Sigmoid colon (tissue), 7 donors: ENCODE results near the gene PFKFB1. TPM values are rescaled to one million over a fixed set of nuclear protein-coding genes. Genes with fewer than 3 reads are reported as not detected.

Experiments used
- DNase-seq: peaks from one replicate; pipeline ENCODE4 v3.0.0-alpha.2; 2019
- H3K27ac ChIP-seq, 4 donors: fragments of 200-600 bp; sonication (generic); one replicate each; pipeline ENCODE4 v1.5.1; 2016 to 2019; ENCODE audit warnings: mild to moderate bottlenecking in 1 of 4
- H3K27me3 ChIP-seq, 3 donors: fragments of 200-600 bp; sonication (generic); one replicate each; pipeline ENCODE4 v1.5.1; 2019; ENCODE audit warnings: mild to moderate bottlenecking in 1 of 3
- H3K36me3 ChIP-seq, 4 donors: fragments of 200-600 bp; sonication (generic); one replicate each; pipeline ENCODE4 v1.5.1; 2016 to 2019
- H3K4me1 ChIP-seq, 4 donors: fragments of 200-600 bp; sonication (generic); one replicate each; pipeline ENCODE4 v1.5.1; 2017 to 2019
- H3K4me3 ChIP-seq, 4 donors: fragments of 200-600 bp; sonication (generic); one replicate each; pipeline ENCODE4 v1.5.1; 2017 to 2019; ENCODE audit warnings: mild to moderate bottlenecking in 2 of 4, moderate library complexity in 1 of 4
- H3K9me3 ChIP-seq, 4 donors: fragments of 200-600 bp in 3 of 4; sonication (generic) in 3 of 4; one replicate each; pipeline versions ENCODE4 v1.5.1 to v1.6.1; 2013 to 2019
- CTCF ChIP-seq, 4 experiments: fragments of 450-650 bp in 3 of 4; fragments of 200-600 bp in 1 of 4; IDR thresholded peaks; one replicate each; pipeline ENCODE4 v1.5.1; 2016 to 2019; ENCODE audit warnings: antibody characterized with exemption in 4 of 4, mild to moderate bottlenecking in 3 of 4, moderate library complexity in 2 of 4
- EP300 ChIP-seq, 4 donors: sonication (generic); formaldehyde crosslinking; IDR thresholded peaks; one replicate each; pipeline ENCODE4 v1.6.1; 2017; ENCODE audit warnings: antibody characterized with exemption in 4 of 4
- POLR2A ChIP-seq, 2 donors: fragments of 450-650 bp; IDR thresholded peaks; one replicate each; pipeline ENCODE4 v1.6.1; 2016; ENCODE audit warnings: antibody characterized with exemption in 2 of 2, mild to moderate bottlenecking in 2 of 2, moderate library complexity in 2 of 2
- POLR2AphosphoS5 ChIP-seq, 4 donors: sonication (generic); formaldehyde crosslinking; IDR thresholded peaks; one replicate each; pipeline ENCODE4 v1.6.1; 2017; ENCODE audit warnings: antibody characterized with exemption in 4 of 4
- WGBS, 2 donors: extraction: QIAGEN DNeasy Blood & Tissue Kit; methylation state at CpG; one replicate each; pipeline ENCODE4 v1.1.7; 2013; 5-methylcytosine and 5-hydroxymethylcytosine counted together
- intact Hi-C: fragments of 100-400 bp; cut with DNase I; formaldehyde crosslinking; loops from one replicate; pipeline ENCODE4 v1.15.1; 2023
- polyA plus RNA-seq, 3 donors: library from polyadenylated mRNA; stranded (reverse); fragments of 200-250 nt; gene quantifications; one replicate each; pipeline ENCODE4 v1.2.3, GENCODE V29; 2013
- total RNA-seq, 4 donors: library from RNA; depleted of rRNA; stranded (reverse); fragments of >200 nt; gene quantifications; one replicate each; pipeline ENCODE4 v1.1.0, GENCODE V29; 2016
- donor health status: healthy with polysubstance abuse.
- donor health status: Bipolar disorder and iron deficiency.
- donor health status: healthy.

PFKFB1 gene
- total and polyA plus RNA-seq, 7 donors = 0.44 to 1.1 (median 0.52) TPM; not detected in 3

GRCh38 chrX:54930291-54931049 lies 63.5 kb downstream of the PFKFB1 start:
- 96 to 97% methylated on average over 17 of the region's 17 CpGs for WGBS, 2 donors

GRCh38 chrX:54928876-54929275 lies 65.1 kb downstream of the PFKFB1 start:
- Histone ChIP-seq H3K27ac (no peak overlapping the region), H3K9me3 (no peaks in the 10 kb centered on the region), H3K36me3 (peaks cover 0 to 28% (median 0%) of the 10 kb centered on the region in 4 donors), H3K27me3 (no peaks in the 10 kb centered on the region), H3K4me1 (no peaks in the 10 kb centered on the region), H3K4me3 (no peak overlapping the region)
- DNase-seq = no peak
- 94 to 99% methylated on average over 3 of the region's 3 CpGs for WGBS, 2 donors
- TF ChIP-seq POLR2A (IDR thresholded peaks at IDR 0.05) (no peak), EP300 (IDR thresholded peaks at IDR 0.05) (no peak), POLR2AphosphoS5 (IDR thresholded peaks at IDR 0.05) (no peak), CTCF (IDR thresholded peaks at IDR 0.05) (no peak)
- intact Hi-C loops = no loop called here

More at GRCh38 chrX:54930291-54931049, 63.5 kb downstream of the PFKFB1 start:
- H3K4me3 ChIP-seq = no peak overlapping the region
- intact Hi-C loops = no loop called here
- H3K9me3 ChIP-seq = no peaks in the 10 kb centered on the region
- no peak for DNase-seq
- H3K27ac ChIP-seq = no peak overlapping the region
- H3K4me1 ChIP-seq = no peaks in the 10 kb centered on the region
- H3K36me3 ChIP-seq = peaks cover 0 to 28% (median 0%) of the 10 kb centered on the region in 4 donors
- no peaks in the 10 kb centered on the region for H3K27me3 ChIP-seq
- TF ChIP-seq EP300 (IDR thresholded peaks at IDR 0.05) (no peak), POLR2AphosphoS5 (IDR thresholded peaks at IDR 0.05) (no peak), CTCF (IDR thresholded peaks at IDR 0.05) (no peak)

- Histone ChIP-seq H3K4me1 (peaks cover 0 to 4% (median 0%) of the 10 kb centered on the region in 4 donors), H3K9me3 (no peaks in the 10 kb centered on the region), H3K36me3 (peaks cover 0 to 28% (median 0%) of the 10 kb centered on the region in 4 donors), H3K27ac (no peak overlapping the region), H3K4me3 (no peak overlapping the region), H3K27me3 (no peaks in the 10 kb centered on the region)
- no peak for DNase-seq
- intact Hi-C loops = no loop called here
- no peak for TF ChIP-seq EP300 (IDR thresholded peaks at IDR 0.05)
- no peak for TF ChIP-seq POLR2A (IDR thresholded peaks at IDR 0.05)
- TF ChIP-seq POLR2AphosphoS5 (IDR thresholded peaks at IDR 0.05) = no peak
- TF ChIP-seq CTCF (IDR thresholded peaks at IDR 0.05) = no peak
- 59 to 66% methylated on average over 2 of the region's 2 CpGs for WGBS, 2 donors
Observed at GRCh38 chrX:54926978-54927377, 67.0 kb downstream of the PFKFB1 start.

GRCh38 chrX:54923376-54923775 lies 70.6 kb downstream of the PFKFB1 start:
- Histone ChIP-seq H3K4me3 (no peak overlapping the region), H3K27ac (no peak overlapping the region)
- intact Hi-C loops = loop anchor here (5.0 kb wide), 1 partner anchor 79 kb away; the partner anchor contains the start of gene APEX2

More at GRCh38 chrX:54923376-54923775, 70.6 kb downstream of the PFKFB1 start:
- DNase-seq = no peak
- WGBS, 2 donors = 88 to 94% methylated on average over 7 of the region's 7 CpGs
- Histone ChIP-seq H3K36me3 (peaks cover 0 to 11% (median 0%) of the 10 kb centered on the region in 4 donors), H3K4me1 (peaks cover 0 to 6% (median 0%) of the 10 kb centered on the region in 4 donors), H3K27me3 (no peaks in the 10 kb centered on the region), H3K9me3 (no peaks in the 10 kb centered on the region)
- TF ChIP-seq POLR2AphosphoS5 (IDR thresholded peaks at IDR 0.05) (no peak), CTCF (IDR thresholded peaks at IDR 0.05) (no peak), POLR2A (IDR thresholded peaks at IDR 0.05) (no peak), EP300 (IDR thresholded peaks at IDR 0.05) (no peak)
